LNCAP (cell line): Measurements from ENCODE around the gene MRPS14.

Source experiments
- TF ChIP-seq, protein P1 (sequence below): fragments of 450-650 bp; IDR thresholded peaks from 2 replicates; pipeline ENCODE4 v1.5.1; 2017; ENCODE audit warnings: mild to moderate bottlenecking

The MRPS14 gene

GRCh38 chr1:174998569-174999215 lies 24.5 kb downstream of the MRPS14 start:
- TF ChIP-seq, protein P1, sequence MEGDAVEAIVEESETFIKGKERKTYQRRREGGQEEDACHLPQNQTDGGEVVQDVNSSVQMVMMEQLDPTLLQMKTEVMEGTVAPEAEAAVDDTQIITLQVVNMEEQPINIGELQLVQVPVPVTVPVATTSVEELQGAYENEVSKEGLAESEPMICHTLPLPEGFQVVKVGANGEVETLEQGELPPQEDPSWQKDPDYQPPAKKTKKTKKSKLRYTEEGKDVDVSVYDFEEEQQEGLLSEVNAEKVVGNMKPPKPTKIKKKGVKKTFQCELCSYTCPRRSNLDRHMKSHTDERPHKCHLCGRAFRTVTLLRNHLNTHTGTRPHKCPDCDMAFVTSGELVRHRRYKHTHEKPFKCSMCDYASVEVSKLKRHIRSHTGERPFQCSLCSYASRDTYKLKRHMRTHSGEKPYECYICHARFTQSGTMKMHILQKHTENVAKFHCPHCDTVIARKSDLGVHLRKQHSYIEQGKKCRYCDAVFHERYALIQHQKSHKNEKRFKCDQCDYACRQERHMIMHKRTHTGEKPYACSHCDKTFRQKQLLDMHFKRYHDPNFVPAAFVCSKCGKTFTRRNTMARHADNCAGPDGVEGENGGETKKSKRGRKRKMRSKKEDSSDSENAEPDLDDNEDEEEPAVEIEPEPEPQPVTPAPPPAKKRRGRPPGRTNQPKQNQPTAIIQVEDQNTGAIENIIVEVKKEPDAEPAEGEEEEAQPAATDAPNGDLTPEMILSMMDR = peak; percentile 82

DNA sequence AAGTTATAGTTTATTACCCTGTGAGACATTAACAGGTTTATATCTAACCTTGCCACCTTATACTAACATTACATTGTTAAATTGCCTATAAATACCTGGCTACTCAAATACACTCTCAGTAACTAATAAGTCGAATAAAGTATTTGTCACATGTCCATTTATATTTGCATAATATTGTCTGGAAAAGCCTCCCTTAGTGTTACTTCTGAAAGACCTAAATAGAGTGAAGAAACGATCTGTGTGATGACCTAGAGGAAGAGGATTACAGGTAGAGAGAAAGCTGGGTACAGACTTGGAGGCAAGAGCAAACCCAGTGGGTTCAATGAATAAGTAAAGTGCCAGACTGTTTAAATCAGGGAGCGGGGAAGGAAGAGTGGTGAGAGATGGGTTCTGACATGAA lies 26.2 kb downstream of the MRPS14 start:
- TF ChIP-seq, protein P1 = no peak

DNA sequence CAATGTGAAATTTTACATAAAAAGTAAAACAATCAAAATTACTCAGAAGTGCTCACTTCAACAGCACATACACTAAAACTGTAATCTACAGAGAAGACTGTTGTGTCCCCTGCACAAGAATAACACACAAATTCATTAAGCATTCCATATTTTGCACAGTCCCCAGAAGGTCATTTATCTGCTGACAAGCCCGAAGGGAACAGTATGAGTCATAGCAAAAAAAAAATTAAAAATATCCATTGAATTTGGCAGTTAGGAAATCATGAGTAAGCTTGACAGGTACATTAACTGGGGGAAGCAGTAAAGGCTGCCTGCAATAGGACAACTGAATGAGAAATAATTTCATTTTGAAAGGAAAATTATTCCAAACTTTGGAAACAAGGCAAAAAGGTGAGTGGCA lies 26.7 kb downstream of the MRPS14 start:
- TF ChIP-seq, protein P1 = no peak

GRCh38 chr1:174995916-174996315 lies 27.3 kb downstream of the MRPS14 start:
- TF ChIP-seq, protein P1 = no peak

DNA sequence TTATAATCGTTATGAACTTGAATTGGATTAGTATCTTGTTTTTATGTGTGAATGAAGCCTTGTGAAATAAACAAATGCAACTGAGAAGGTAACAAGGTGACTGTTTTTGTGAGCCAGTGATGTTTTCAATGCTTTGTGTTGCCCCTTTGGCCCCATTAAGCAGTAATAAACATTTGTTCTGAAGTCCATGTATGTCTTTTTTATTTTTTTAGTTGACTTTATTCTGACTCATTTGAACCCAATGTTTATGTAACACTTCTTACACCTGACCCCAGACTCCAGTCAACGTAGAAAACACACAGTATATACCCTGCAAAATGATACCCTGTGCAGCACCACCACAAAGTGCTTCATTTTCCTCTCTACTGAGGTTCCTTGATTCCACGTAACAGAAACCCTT lies 28.1 kb downstream of the MRPS14 start:
- TF ChIP-seq, protein P1 = no peak

DNA sequence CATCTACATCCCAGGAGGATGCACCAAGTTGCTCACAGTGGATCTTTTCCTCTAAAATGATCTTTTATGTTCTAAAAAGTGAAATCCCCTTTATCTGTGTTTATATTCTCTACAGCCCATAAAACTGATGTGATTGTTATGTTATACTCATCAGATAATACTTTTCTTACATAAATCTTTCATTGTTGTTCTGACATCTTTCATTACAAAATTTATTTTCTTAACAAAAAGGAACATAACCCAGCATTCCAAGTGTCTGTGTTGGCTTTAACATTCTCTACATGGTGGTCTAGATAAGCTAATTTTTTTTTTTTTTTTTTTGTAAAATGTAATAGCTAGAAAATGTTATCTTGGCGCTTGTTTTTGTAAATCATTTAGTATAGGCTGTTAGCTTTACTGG lies 31.8 kb downstream of the MRPS14 start:
- TF ChIP-seq, protein P1 = no peak

- TF ChIP-seq, protein P1 = no peak
Observed at GRCh38 chr1:174990382-174990999, 32.7 kb downstream of the MRPS14 start.
